Esophagus squamous epithelium (tissue), 5 donors: ENCODE measurements around the gene HOXA11. TPM values are rescaled to one million over a fixed set of nuclear protein-coding genes. Genes with fewer than 3 reads are reported as not detected.
A peak's percentile ranks its signal among the peaks of the same experiment; 100 is the strongest.

ENCODE experiments used
- DNase-seq: peaks from one replicate; lab custom pipeline; 2025; lab: John Stamatoyannopoulos, UW
- H3K27ac ChIP-seq, 4 donors: fragments of 200-600 bp; sonication (generic); one replicate each; pipeline ENCODE4 v1.5.1; 2016 to 2019; ENCODE audit warnings: mild to moderate bottlenecking in 1 of 4
- H3K27me3 ChIP-seq, 4 donors: fragments of 200-600 bp; sonication (generic); 1 replicate in 3 of 4; 2 replicates in 1 of 4; pipeline versions ENCODE4 v1.5.1 to v1.6.0; 2017 to 2021; ENCODE audit warnings: antibody characterized with exemption in 1 of 4
- H3K36me3 ChIP-seq, 3 donors: fragments of 200-600 bp; sonication (generic); one replicate each; pipeline ENCODE4 v1.5.1; 2016 to 2019
- H3K4me1 ChIP-seq, 3 donors: fragments of 200-600 bp; sonication (generic); one replicate each; pipeline ENCODE4 v1.5.1; 2017 to 2019
- H3K4me3 ChIP-seq, 4 donors: fragments of 200-600 bp; sonication (generic); 1 replicate in 3 of 4; 2 replicates in 1 of 4; pipeline ENCODE4 v1.5.1; 2016 to 2019; ENCODE audit warnings: mild to moderate bottlenecking in 2 of 4, moderate library complexity in 1 of 4
- H3K9me3 ChIP-seq, 3 donors: fragments of 200-600 bp; sonication (generic); one replicate each; pipeline ENCODE4 v1.5.1; 2016 to 2019
- POLR2A ChIP-seq, 4 donors: fragments of 450-650 bp; IDR thresholded peaks; one replicate each; pipeline ENCODE4 v1.6.1; 2017; ENCODE audit warnings: antibody characterized with exemption in 4 of 4, mild to moderate bottlenecking in 4 of 4, moderate library complexity in 3 of 4
- WGBS, 2 donors: methylation state at CpG; one replicate each; pipeline ENCODE4 v1.1.5; 2018; 5-methylcytosine and 5-hydroxymethylcytosine counted together
- intact Hi-C: fragments of 100-400 bp; cut with DNase I; formaldehyde crosslinking; loops from one replicate; pipeline ENCODE4 v1.15.0; 2022
- small RNA-seq, 4 donors: library from RNA; depleted of rRNA; stranded (forward); fragments of <200 nt; gene quantifications; one replicate each; pipeline ENCODE3, GENCODE V24; 2016
- total RNA-seq, 4 donors: library from RNA; depleted of rRNA; stranded (reverse); fragments of >200 nt; gene quantifications; one replicate each; pipeline ENCODE4 v1.1.0, GENCODE V29; 2016
- TF ChIP-seq, protein P1 (sequence below), 6 experiments: fragments of 450-650 bp in 4 of 6; fragments of 200-600 bp in 2 of 6; sonication (generic) in 2 of 6; IDR thresholded peaks; one replicate each; pipeline ENCODE4 v1.5.1; 2016 to 2019; ENCODE audit warnings: antibody characterized with exemption in 6 of 6, mild to moderate bottlenecking in 4 of 6, moderate library complexity in 4 of 6
- donor health status: DM: yes; HTN: yes; CAD: no.

Gene HOXA11
- total RNA-seq, 4 donors from 2014 or later: not detected

DNA sequence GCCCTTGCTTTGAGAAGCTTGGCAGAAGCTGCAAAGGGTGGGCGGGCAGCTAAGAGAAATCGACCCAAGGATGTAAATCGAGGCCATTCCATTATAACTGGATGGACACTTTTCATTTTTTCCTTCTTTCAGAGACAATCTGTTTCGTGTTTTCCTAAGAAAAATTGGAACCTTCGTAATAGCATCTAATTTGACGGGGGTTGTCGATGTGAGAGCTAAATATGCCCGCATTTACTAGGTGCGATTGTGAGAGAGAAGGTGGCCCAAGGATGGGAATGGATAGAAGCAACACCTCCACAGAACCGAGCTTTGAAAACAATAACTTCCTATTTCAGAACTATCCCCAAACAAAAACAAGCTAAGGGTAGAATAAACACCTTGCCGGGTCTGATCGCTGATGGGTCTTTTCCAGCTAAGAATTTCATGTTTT is 53.6 kb downstream of the HOXA11 start:
- TF ChIP-seq, protein P1, sequence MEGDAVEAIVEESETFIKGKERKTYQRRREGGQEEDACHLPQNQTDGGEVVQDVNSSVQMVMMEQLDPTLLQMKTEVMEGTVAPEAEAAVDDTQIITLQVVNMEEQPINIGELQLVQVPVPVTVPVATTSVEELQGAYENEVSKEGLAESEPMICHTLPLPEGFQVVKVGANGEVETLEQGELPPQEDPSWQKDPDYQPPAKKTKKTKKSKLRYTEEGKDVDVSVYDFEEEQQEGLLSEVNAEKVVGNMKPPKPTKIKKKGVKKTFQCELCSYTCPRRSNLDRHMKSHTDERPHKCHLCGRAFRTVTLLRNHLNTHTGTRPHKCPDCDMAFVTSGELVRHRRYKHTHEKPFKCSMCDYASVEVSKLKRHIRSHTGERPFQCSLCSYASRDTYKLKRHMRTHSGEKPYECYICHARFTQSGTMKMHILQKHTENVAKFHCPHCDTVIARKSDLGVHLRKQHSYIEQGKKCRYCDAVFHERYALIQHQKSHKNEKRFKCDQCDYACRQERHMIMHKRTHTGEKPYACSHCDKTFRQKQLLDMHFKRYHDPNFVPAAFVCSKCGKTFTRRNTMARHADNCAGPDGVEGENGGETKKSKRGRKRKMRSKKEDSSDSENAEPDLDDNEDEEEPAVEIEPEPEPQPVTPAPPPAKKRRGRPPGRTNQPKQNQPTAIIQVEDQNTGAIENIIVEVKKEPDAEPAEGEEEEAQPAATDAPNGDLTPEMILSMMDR (IDR thresholded peaks at IDR 0.05): no peak
- TF ChIP-seq POLR2A (IDR thresholded peaks at IDR 0.05): no peak
- peaks cover 12 to 81% (median 40%) of the 10 kb centered on the region in 3 donors for H3K4me1 ChIP-seq
- intact Hi-C loops: no loop called here
- H3K27me3 ChIP-seq: no peaks in the 10 kb centered on the region
- WGBS, 2 donors: 46 to 48% methylated on average over 12 of the region's 12 CpGs
- H3K36me3 ChIP-seq: no peaks in the 10 kb centered on the region
- no peaks in the 10 kb centered on the region for H3K9me3 ChIP-seq
- peak overlapping the region; percentile 68 to 97 (median 82) for H3K4me3 ChIP-seq
- peak overlapping the region; percentile 96 to 99 (median 96) for H3K27ac ChIP-seq
- DNase-seq: no peak

Small RNAs within 50 kb of the gene (small RNA-seq; reads per million reads assigned to genes)
- gene AC004080.5: 0 reads per million in 4 donors
- 0 reads per million in 4 donors for gene RF02140
- 0 reads per million in 4 donors for gene RF02141

Other genes with a start within 250 kb of the HOXA11 start
- gene HOXA1, start 89.2 kb downstream of the HOXA11 start, total RNA-seq: 1 to 10 TPM; 1.6 to 2.5 (median 2.2) TPM
- gene HOXA2, start 82.5 kb downstream of the HOXA11 start, total RNA-seq: 1 to 10 TPM in 3 of 4 donors, under 1 TPM in 1; 0.27 to 3.6 (median 1.5) TPM
- 1 to 10 TPM; 2.9 to 6.7 (median 4.1) TPM for gene HOXA4, start 54.5 kb downstream of the HOXA11 start, total RNA-seq
- gene HOXA5, start 41.6 kb downstream of the HOXA11 start, total RNA-seq: 1 to 10 TPM; 3.6 to 8.2 (median 6.8) TPM
- gene HOXA6, start 37.5 kb downstream of the HOXA11 start, total RNA-seq: 1 to 10 TPM in 1 of 4 donors, under 1 TPM in 1, not detected in 2; 0.26 to 1.3 TPM
- 1 to 10 TPM; 3.6 to 8.7 (median 6.6) TPM for gene HOXA3, start 32.6 kb downstream of the HOXA11 start, total RNA-seq
- gene HOXA7, start 28.6 kb downstream of the HOXA11 start, total RNA-seq: under 1 TPM; 0.23 to 0.76 (median 0.48) TPM
- 1 to 10 TPM in 1 of 4 donors, under 1 TPM in 1, not detected in 2; 0.57 to 1.1 TPM for gene HOXA9, start 19.7 kb downstream of the HOXA11 start, total RNA-seq
- gene HOXA10, start 10.9 kb downstream of the HOXA11 start, total RNA-seq: not detected
- not detected for gene HOXA13, start 14.9 kb upstream of the HOXA11 start, total RNA-seq
- not detected for gene EVX1, start 57.6 kb upstream of the HOXA11 start, total RNA-seq